Measurements from ENCODE around the gene FOXP3. TPM values are rescaled to one million over a fixed set of nuclear protein-coding genes. Genes with fewer than 3 reads are reported as not detected.

Gene FOXP3
- polyA plus RNA-seq, 1 of the 3 experiments (the other 2 are of a cell fraction): 0.12 TPM

- Histone ChIP-seq H3K9me2 (no peaks in the 10 kb centered on the region), H3K27ac (ENCODE audit: low read depth in 2 of 2, low read length in 1 of 2) (no peak overlapping the region), H3K4me3 (ENCODE audit: low read depth in 2 of 2, low read length in 1 of 2) (no peak overlapping the region), H3K4me2 (no peak overlapping the region), H3F3A (replicated peaks; ENCODE audit: insufficient read depth) (no peaks in the 10 kb centered on the region), H3K4me1 (ENCODE audit: control insufficient read depth in 1 of 2, insufficient read depth in 2 of 2, low read depth in 1 of 2, low read length in 1 of 2) (peaks cover 0 to under 1% of the 10 kb centered on the region in 2 experiments; a peak in 1 of 4 replicates), H4K20me1 (ENCODE audit: insufficient read depth) (peaks cover 20% of the 10 kb centered on the region; the same call in 1 of the 2 replicates), H3K36me3 (replicated peaks in 1 of 2; ENCODE audit: control insufficient read depth in 1 of 2, insufficient read depth in 2 of 2, low read length in 1 of 2) (no peaks in the 10 kb centered on the region), H2AFZ (ENCODE audit: low read depth) (no peak overlapping the region), H3K27me3 (ENCODE audit: insufficient read depth) (peaks cover 4% of the 10 kb centered on the region; the same call in 1 of the 2 replicates), H3K9me3 (no peaks in the 10 kb centered on the region), H3K79me2 (ENCODE audit: insufficient read depth) (peaks cover 2% of the 10 kb centered on the region; the same call in 1 of the 2 replicates), H3K9ac (no peak overlapping the region)
- CTCF ChIA-PET: interaction anchor here (1.3 kb wide), 1 partner anchor 15 kb away, joined by 5 read pairs; no protein-coding TSS in a partner anchor
- POLR2A ChIA-PET: no interaction called here
- 52% methylated on average over 3 of the region's 3 CpGs for WGBS (ENCODE audit: low lambda C conversion rate)
- no peak for DNase-seq
- no peak for TF ChIP-seq USF1 (IDR thresholded peaks at IDR 0.05; ENCODE audit: borderline replicate concordance, low read depth)
- TF ChIP-seq TEAD4 (IDR thresholded peaks at IDR 0.05; ENCODE audit: borderline replicate concordance, insufficient read depth): no peak
- no peak for TF ChIP-seq PBX3 (IDR thresholded peaks at IDR 0.05)
- no peak for TF ChIP-seq POLR2AphosphoS5 (IDR thresholded peaks at IDR 0.05; ENCODE audit: low read depth, low read length)
- no peak for TF ChIP-seq USF2 (IDR thresholded peaks at IDR 0.05; ENCODE audit: borderline replicate concordance, low read depth, low read length)
- no peak for TF ChIP-seq TCF12 (IDR thresholded peaks at IDR 0.05)
- TF ChIP-seq GABPA (IDR thresholded peaks at IDR 0.05; ENCODE audit: low read depth): no peak
- TF ChIP-seq TAF1 (IDR thresholded peaks at IDR 0.05; ENCODE audit: borderline replicate concordance, low read depth, low read length): no peak
- no peak for TF ChIP-seq NFIC (IDR thresholded peaks at IDR 0.05; ENCODE audit: borderline replicate concordance)
- no peak for TF ChIP-seq ELF1 (IDR thresholded peaks at IDR 0.05)
- no peak for TF ChIP-seq ZBTB33 (IDR thresholded peaks at IDR 0.05; ENCODE audit: borderline replicate concordance, low read depth)
- TF ChIP-seq REST (IDR thresholded peaks at IDR 0.05; ENCODE audit: low read depth, low read length): no peak
- no peak for TF ChIP-seq IRF3 (IDR thresholded peaks at IDR 0.05; ENCODE audit: low read depth, low read length)
- no peak for TF ChIP-seq RAD21 (IDR thresholded peaks at IDR 0.05; ENCODE audit: low read length)
- TF ChIP-seq FOXJ3 (CRISPR knock-in tag; IDR thresholded peaks at IDR 0.05): no peak
- TF ChIP-seq MEF2A (IDR thresholded peaks at IDR 0.05; ENCODE audit: borderline replicate concordance, low read depth): no peak
- no peak for TF ChIP-seq YY1 (IDR thresholded peaks at IDR 0.05; ENCODE audit: low read depth)
- no peak for TF ChIP-seq RFX5 (IDR thresholded peaks at IDR 0.05; ENCODE audit: low read length)
- TF ChIP-seq CTCF (IDR thresholded peaks at IDR 0.05): no peak
Observed at GRCh38 chrX:49277535-49277830, 13.0 kb upstream of the FOXP3 start.

All from SK-N-SH (cell line).